ACC112 (cell line): Measurements from ENCODE around the gene SLC8A3.

Experiments
- H2AFZ ChIP-seq: fragments of 200-600 bp; sonication (generic); one replicate; pipeline ENCODE4 v1.6.0; 2017; ENCODE audit warnings: antibody characterized with exemption, low read length; ENCODE audit not compliant: unreplicated experiment
- H3K27ac ChIP-seq: fragments of 200-600 bp; sonication (generic); 2 replicates; pipeline ENCODE4 v1.5.1; 2014; ENCODE audit warnings: low read depth, mild to moderate bottlenecking, antibody characterized with exemption, low read length, moderate library complexity
- H3K27me3 ChIP-seq: fragments of 200-600 bp; sonication (generic); 2 replicates; pipeline ENCODE4 v1.6.1; 2014; ENCODE audit warnings: mild to moderate bottlenecking, antibody characterized with exemption, low read length, moderate library complexity, mixed read lengths; ENCODE audit not compliant: insufficient read depth
- H3K36me3 ChIP-seq: fragments of 200-600 bp; sonication (generic); 2 replicates; pipeline ENCODE4 v1.6.1; 2016; ENCODE audit warnings: mild to moderate bottlenecking, antibody characterized with exemption, low read length, moderate library complexity, mixed read lengths; ENCODE audit not compliant: insufficient read depth
- H3K4me1 ChIP-seq: fragments of 200-600 bp; sonication (generic); one replicate; pipeline ENCODE4 v1.6.1; 2016; ENCODE audit warnings: low read length, mixed read lengths; ENCODE audit not compliant: insufficient read depth, unreplicated experiment, control insufficient read depth
- H3K4me3 ChIP-seq: fragments of 200-600 bp; sonication (generic); 2 replicates; pipeline ENCODE4 v1.5.1; 2014; ENCODE audit warnings: mild to moderate bottlenecking, low read depth, low read length
- H3K79me2 ChIP-seq: fragments of 200-600 bp; sonication (generic); one replicate; pipeline ENCODE4 v1.6.0; 2016; ENCODE audit warnings: low read length; ENCODE audit not compliant: control insufficient read depth, unreplicated experiment, insufficient read depth

SLC8A3 gene

GRCh38 chr14:70047598-70048312 is 141.0 kb downstream of the SLC8A3 start:
- H3K36me3 ChIP-seq: no peaks in the 10 kb centered on the region
- H3K4me1 ChIP-seq: no peaks in the 10 kb centered on the region
- H3K79me2 ChIP-seq: no peaks in the 10 kb centered on the region
- no peak overlapping the region for H3K27ac ChIP-seq
- H2AFZ ChIP-seq: no peak overlapping the region
- peaks cover 11% of the 10 kb centered on the region; the same call in 1 of the 2 replicates for H3K27me3 ChIP-seq
- H3K4me3 ChIP-seq: no peak overlapping the region

- Histone ChIP-seq H3K36me3 (no peaks in the 10 kb centered on the region), H3K27me3 (0 out of 2 replicates have a peak, but pooled peaks cover 14% of the 10 kb centered on the region), H3K4me3 (no peak overlapping the region), H2AFZ (no peak overlapping the region), H3K79me2 (no peaks in the 10 kb centered on the region), H3K4me1 (no peaks in the 10 kb centered on the region), H3K27ac (no peak overlapping the region)
Measured at GRCh38 chr14:70045844-70046535, 142.8 kb downstream of the SLC8A3 start.

GRCh38 chr14:70045310-70045709 is 143.4 kb downstream of the SLC8A3 start:
- H3K4me3 ChIP-seq: no peak overlapping the region
- H3K4me1 ChIP-seq: no peaks in the 10 kb centered on the region
- H3K79me2 ChIP-seq: no peaks in the 10 kb centered on the region
- H3K27ac ChIP-seq: no peak overlapping the region
- H3K36me3 ChIP-seq: no peaks in the 10 kb centered on the region
- 0 out of 2 replicates have a peak, but pooled peaks cover 16% of the 10 kb centered on the region for H3K27me3 ChIP-seq
- no peak overlapping the region for H2AFZ ChIP-seq

- Histone ChIP-seq H3K36me3 (no peaks in the 10 kb centered on the region), H3K27ac (no peak overlapping the region), H3K4me3 (no peak overlapping the region), H3K27me3 (0 out of 2 replicates have a peak, but pooled peaks cover 14% of the 10 kb centered on the region), H3K79me2 (no peaks in the 10 kb centered on the region), H3K4me1 (no peaks in the 10 kb centered on the region), H2AFZ (no peak overlapping the region)
Measured at GRCh38 chr14:70043001-70043400, 145.8 kb downstream of the SLC8A3 start.

DNA sequence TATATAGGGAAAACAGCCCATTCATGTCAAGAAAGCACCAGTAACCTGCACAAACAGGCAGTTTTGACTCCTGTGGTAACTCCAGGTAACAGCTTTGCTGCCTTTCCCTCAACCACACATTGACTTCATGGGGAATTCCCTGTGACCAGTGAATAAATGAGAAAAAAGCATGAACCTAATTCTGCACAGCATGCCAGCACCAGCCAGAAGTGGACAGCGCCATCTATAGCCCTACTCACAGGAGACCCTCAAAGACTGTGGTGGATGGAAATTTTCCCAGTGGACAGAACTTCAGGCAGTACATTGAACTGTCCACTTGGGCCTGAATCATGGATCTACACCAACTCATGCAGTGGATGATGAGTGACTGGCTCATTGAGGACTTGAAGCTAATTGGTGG is 152.1 kb downstream of the SLC8A3 start:
- Histone ChIP-seq H3K4me3 (no peak overlapping the region), H3K4me1 (no peaks in the 10 kb centered on the region), H2AFZ (no peak overlapping the region), H3K27me3 (0 out of 2 replicates have a peak, but pooled peaks cover 7% of the 10 kb centered on the region), H3K36me3 (no peaks in the 10 kb centered on the region), H3K27ac (no peak overlapping the region), H3K79me2 (no peaks in the 10 kb centered on the region)

DNA sequence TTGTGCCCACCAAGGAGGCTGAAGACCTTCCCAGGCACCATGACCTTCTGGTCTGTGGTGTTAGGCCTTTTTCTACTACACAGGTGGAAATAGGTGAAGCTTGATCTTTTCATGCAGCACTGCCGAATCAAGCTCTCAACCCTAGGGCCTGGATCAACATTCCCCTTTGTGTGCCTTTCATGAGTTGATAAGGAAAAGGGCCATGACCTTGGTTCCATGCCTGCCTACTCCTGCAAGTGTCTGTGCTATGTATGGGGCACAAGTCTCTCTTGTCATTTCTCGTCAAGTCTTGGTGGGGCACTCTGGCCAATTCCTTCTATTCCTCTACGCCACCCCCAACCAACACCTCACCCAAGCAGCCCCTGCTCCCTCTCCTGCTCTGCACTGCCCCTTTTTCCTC is 154.5 kb downstream of the SLC8A3 start:
- Histone ChIP-seq H3K79me2 (no peaks in the 10 kb centered on the region), H3K36me3 (no peaks in the 10 kb centered on the region), H3K27ac (no peak overlapping the region), H2AFZ (no peak overlapping the region), H3K4me3 (no peak overlapping the region), H3K27me3 (peaks cover 11% of the 10 kb centered on the region; the same call in 1 of the 2 replicates), H3K4me1 (no peaks in the 10 kb centered on the region)

DNA sequence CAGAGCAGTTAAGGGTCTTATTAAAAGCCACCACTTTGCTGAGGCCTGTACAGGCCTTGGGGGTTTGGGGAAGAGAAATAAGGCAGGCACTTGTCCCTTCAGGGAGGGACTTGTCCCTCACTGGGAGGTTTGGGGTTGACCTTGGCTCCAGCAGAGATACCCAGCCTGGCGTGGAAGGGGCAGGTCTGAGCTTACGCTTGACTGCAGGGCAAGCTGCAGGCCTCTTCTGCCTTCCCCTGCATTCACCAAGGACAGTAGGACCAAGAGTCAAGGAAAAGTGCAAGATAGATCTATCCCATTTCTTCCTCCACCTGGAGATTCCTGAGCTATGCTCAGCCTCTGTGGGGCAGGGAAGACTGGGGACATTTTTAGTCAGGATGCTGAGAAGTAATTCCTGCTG is 155.2 kb downstream of the SLC8A3 start:
- H3K4me1 ChIP-seq: no peaks in the 10 kb centered on the region
- H2AFZ ChIP-seq: no peak overlapping the region
- peaks cover 17% of the 10 kb centered on the region; the same call in 1 of the 2 replicates for H3K27me3 ChIP-seq
- no peaks in the 10 kb centered on the region for H3K36me3 ChIP-seq
- no peaks in the 10 kb centered on the region for H3K79me2 ChIP-seq
- no peak overlapping the region for H3K4me3 ChIP-seq
- no peak overlapping the region for H3K27ac ChIP-seq

DNA sequence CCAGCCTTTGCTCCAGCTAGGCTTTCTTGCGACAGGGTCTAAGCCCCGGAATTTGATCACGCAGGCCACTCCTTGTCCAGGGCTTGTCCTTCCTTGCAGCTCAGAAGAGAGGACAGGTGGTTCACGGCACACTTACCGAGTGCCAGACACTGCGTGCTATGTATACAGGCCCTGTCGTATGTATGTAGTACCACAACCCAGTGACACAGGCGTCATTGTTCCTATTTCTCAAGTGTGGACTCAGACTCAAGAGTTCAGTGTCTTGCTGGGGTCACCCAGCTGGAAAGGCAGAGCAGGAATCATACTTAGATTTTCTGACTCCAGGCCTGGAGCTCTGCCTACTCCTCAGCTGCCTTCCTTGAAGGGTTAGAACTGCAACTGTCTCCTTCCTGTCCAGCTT is 155.6 kb downstream of the SLC8A3 start:
- no peak overlapping the region for H3K4me3 ChIP-seq
- H3K27me3 ChIP-seq: peaks cover 20% of the 10 kb centered on the region; the same call in 1 of the 2 replicates
- H3K36me3 ChIP-seq: no peaks in the 10 kb centered on the region
- no peaks in the 10 kb centered on the region for H3K4me1 ChIP-seq
- H2AFZ ChIP-seq: no peak overlapping the region
- no peaks in the 10 kb centered on the region for H3K79me2 ChIP-seq
- H3K27ac ChIP-seq: no peak overlapping the region

DNA sequence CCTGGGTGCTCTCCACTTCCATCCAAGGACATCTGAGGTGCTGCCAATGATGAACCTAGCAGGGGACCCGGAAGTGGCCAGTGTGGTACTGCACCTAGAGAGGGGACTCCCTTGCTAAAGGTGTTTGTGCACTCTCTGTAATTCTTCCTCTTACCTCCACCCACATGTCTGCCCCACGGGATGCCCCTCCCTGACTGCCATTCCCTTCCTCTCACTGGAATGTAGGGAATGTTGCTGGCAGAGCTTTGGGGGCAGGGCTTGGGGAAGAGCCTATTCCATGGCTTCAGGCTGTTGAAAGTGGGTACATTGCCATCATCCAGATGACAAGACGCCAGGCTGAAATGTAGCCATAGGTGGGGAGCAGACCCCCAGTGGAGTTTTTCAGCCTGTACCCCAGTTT is 156.3 kb downstream of the SLC8A3 start:
- Histone ChIP-seq H2AFZ (no peak overlapping the region), H3K79me2 (no peaks in the 10 kb centered on the region), H3K27me3 (peaks cover 20% of the 10 kb centered on the region; the same call in 1 of the 2 replicates), H3K27ac (no peak overlapping the region), H3K36me3 (no peaks in the 10 kb centered on the region), H3K4me3 (no peak overlapping the region), H3K4me1 (no peaks in the 10 kb centered on the region)

DNA sequence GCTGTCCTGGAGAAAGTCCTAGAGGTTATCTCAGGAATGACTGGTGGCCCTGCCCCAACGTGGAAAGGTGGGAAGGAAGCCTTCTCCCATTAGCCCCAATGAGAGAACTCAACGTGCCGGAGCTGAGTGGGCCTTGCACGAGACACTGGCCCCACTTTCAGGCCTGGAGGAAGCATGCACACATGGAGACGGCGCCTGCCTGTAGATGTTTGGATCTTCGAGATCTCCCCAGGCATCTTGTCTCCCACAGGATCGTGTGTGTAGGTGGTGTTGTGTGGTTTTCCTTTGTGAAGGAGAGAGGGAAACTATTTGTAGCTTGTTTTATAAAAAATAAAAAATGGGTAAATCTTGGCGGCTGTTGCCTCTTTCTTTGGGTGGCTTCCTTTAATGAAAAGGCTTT is 156.7 kb downstream of the SLC8A3 start:
- no peak overlapping the region for H2AFZ ChIP-seq

More for the DNA sequence above, 156.7 kb downstream of the SLC8A3 start:
- Histone ChIP-seq H3K79me2 (no peaks in the 10 kb centered on the region), H3K27ac (no peak overlapping the region), H3K4me1 (no peaks in the 10 kb centered on the region), H3K27me3 (peaks cover 20% of the 10 kb centered on the region; the same call in 1 of the 2 replicates), H3K4me3 (no peak overlapping the region), H3K36me3 (no peaks in the 10 kb centered on the region)
